H1 (cell line): ENCODE results near the gene RGL3. TPM values are rescaled to one million over a fixed set of nuclear protein-coding genes. Genes with fewer than 3 reads are reported as not detected.

Source experiments
- CTCF ChIA-PET: fragments of 300-600 bp; sonication (Branson Sonifier 250); formaldehyde crosslinking; loops from one replicate; lab custom pipeline; 2021; ENCODE audit not compliant: partially characterized antibody; lab: Charles Lee
- POLR2A ChIA-PET: fragments of 300-600 bp; sonication (Branson Sonifier 250); formaldehyde crosslinking; loops from one replicate; lab custom pipeline; 2021; ENCODE audit warnings: inconsistent platforms; ENCODE audit not compliant: partially characterized antibody; lab: Charles Lee
- DNase-seq, 2 experiments: peaks; one replicate each; pipeline versions ENCODE4 v3.0.0 to v3.0.0-alpha.2; 2010 to 2022; ENCODE audit warnings: low spot score in 2 of 2, low read depth in 1 of 2, mixed read lengths in 1 of 2
- FAIRE-seq: peaks from 2 replicates; lab custom pipeline; 2011; peaks lifted over from hg19 to GRCh38; lab: Jason Lieb, UNC
- H2AFZ ChIP-seq: 2 replicates; pipeline ENCODE4 v1.8.1; 2012; ENCODE audit warnings: low read length, inconsistent platforms
- H2AK5ac ChIP-seq: 2 replicates; pipeline ENCODE4 v1.6.1; 2013; ENCODE audit warnings: low read depth, low read length
- H2BK120ac ChIP-seq: replicated peaks from 2 replicates; pipeline ENCODE3; 2013; ENCODE audit warnings: low read depth, low read length, inconsistent platforms
- H2BK12ac ChIP-seq: 2 replicates; pipeline ENCODE4 v1.6.1; 2013; ENCODE audit warnings: low read depth, low read length
- H2BK15ac ChIP-seq: 2 replicates; pipeline ENCODE4 v1.6.1; 2013; ENCODE audit warnings: low read length
- H2BK20ac ChIP-seq: 2 replicates; pipeline ENCODE4 v1.6.1; 2013; ENCODE audit warnings: low read length
- H2BK5ac ChIP-seq: 2 replicates; pipeline ENCODE4 v1.6.1; 2013; ENCODE audit warnings: low read depth, low read length
- H3K14ac ChIP-seq: 2 replicates; pipeline ENCODE4 v1.6.1; 2013; ENCODE audit warnings: inconsistent platforms; ENCODE audit not compliant: insufficient read length
- H3K18ac ChIP-seq: 2 replicates; pipeline ENCODE4 v1.6.1; 2013; ENCODE audit warnings: low read length; ENCODE audit errors: extremely low read depth
- H3K23ac ChIP-seq: 2 replicates; pipeline ENCODE4 v1.6.1; 2013; ENCODE audit warnings: inconsistent platforms; ENCODE audit not compliant: insufficient read length
- H3K23me2 ChIP-seq: 2 replicates; pipeline ENCODE4 v1.6.1; 2013; ENCODE audit warnings: low read depth, low read length
- H3K27ac ChIP-seq: 2 replicates; pipeline ENCODE4 v1.6.1; 2011; ENCODE audit warnings: low read depth, low read length, inconsistent platforms
- H3K27me3 ChIP-seq, 4 experiments: replicated peaks in 1 of 4; 1 replicate in 1 of 4; 2 replicates in 3 of 4; pipeline versions ENCODE4 v1.6.1 to v1.8.1; 2011 to 2013; ENCODE audit warnings: low read length in 3 of 4, mild to moderate bottlenecking in 3 of 4, inconsistent platforms in 2 of 4, mixed read lengths in 2 of 4, moderate library complexity in 1 of 4; ENCODE audit not compliant: control insufficient read depth in 3 of 4, insufficient read depth in 3 of 4; ENCODE audit errors: extremely low read depth in 1 of 4
- H3K36me3 ChIP-seq, 4 experiments: 2 replicates each; pipeline versions ENCODE4 v1.6.1 to v1.8.1; 2011 to 2013; ENCODE audit warnings: mild to moderate bottlenecking in 4 of 4, low read length in 3 of 4, moderate library complexity in 2 of 4, control low read depth in 1 of 4, inconsistent platforms in 1 of 4; ENCODE audit not compliant: insufficient read depth in 4 of 4, control insufficient read depth in 2 of 4
- H3K4ac ChIP-seq: replicated peaks from 2 replicates; pipeline ENCODE3; 2013; ENCODE audit warnings: low read length, low read depth, mixed read lengths, inconsistent platforms; ENCODE audit not compliant: insufficient read length
- H3K4me1 ChIP-seq, 4 experiments: replicated peaks in 1 of 4; 1 replicate in 1 of 4; 2 replicates in 3 of 4; pipeline versions ENCODE4 v1.6.1 to v1.8.1; 2011 to 2013; ENCODE audit warnings: low read length in 3 of 4, inconsistent platforms in 2 of 4, mixed read lengths in 1 of 4; ENCODE audit not compliant: insufficient read depth in 4 of 4, control insufficient read depth in 3 of 4
- H3K4me2 ChIP-seq, 2 experiments: 2 replicates each; pipeline versions ENCODE4 v1.6.1 to v1.8.1; 2011 to 2013; ENCODE audit warnings: low read depth in 2 of 2, low read length in 2 of 2, control low read depth in 1 of 2, inconsistent platforms in 1 of 2, mild to moderate bottlenecking in 1 of 2; ENCODE audit not compliant: insufficient read depth in 1 of 2
- H3K4me3 ChIP-seq, 4 experiments: fragments of 200-600, 300-600 bp in 1 of 4; sonication (generic), shearing (Covaris generic), sonication (Bioruptor Twin) in 1 of 4; 2 replicates each; pipeline versions ENCODE4 v1.5.1 to v1.8.1; 2011 to 2016; ENCODE audit warnings: low read length in 4 of 4, low read depth in 3 of 4, control low read depth in 2 of 4, inconsistent platforms in 2 of 4, mild to moderate bottlenecking in 2 of 4, mixed read lengths in 1 of 4, moderate library complexity in 1 of 4; ENCODE audit not compliant: insufficient read depth in 2 of 4; ENCODE audit errors: extremely low read depth in 1 of 4
- H3K56ac ChIP-seq: replicated peaks from 2 replicates; pipeline ENCODE3; 2013; ENCODE audit warnings: low read depth, mild to moderate bottlenecking, mixed read lengths, low read length, inconsistent platforms; ENCODE audit not compliant: insufficient read length
- H3K79me1 ChIP-seq: 2 replicates; pipeline ENCODE4 v1.6.1; 2013; ENCODE audit warnings: low read depth, low read length, control low read depth
- H3K79me2 ChIP-seq, 2 experiments: 2 replicates each; pipeline versions ENCODE4 v1.6.1 to v1.8.1; 2012 to 2013; ENCODE audit warnings: low read length in 2 of 2, mild to moderate bottlenecking in 2 of 2, inconsistent platforms in 1 of 2; ENCODE audit not compliant: insufficient read depth in 2 of 2, control insufficient read depth in 1 of 2
- H3K9ac ChIP-seq, 4 experiments: replicated peaks in 1 of 4; 1 replicate in 1 of 4; 2 replicates in 3 of 4; pipeline versions ENCODE4 v1.6.1 to v1.8.1; 2011 to 2013; ENCODE audit warnings: low read depth in 3 of 4, low read length in 3 of 4, control low read depth in 2 of 4, mild to moderate bottlenecking in 2 of 4, moderate library complexity in 2 of 4, inconsistent platforms in 1 of 4; ENCODE audit errors: extremely low read depth in 1 of 4
- H3K9me3 ChIP-seq, 2 experiments: 2 replicates each; pipeline versions ENCODE4 v1.6.1 to v1.8.1; 2012 to 2013; ENCODE audit warnings: mild to moderate bottlenecking in 2 of 2, moderate library complexity in 2 of 2, control low read depth in 1 of 2, inconsistent platforms in 1 of 2, low read depth in 1 of 2, low read length in 1 of 2, mixed read lengths in 1 of 2; ENCODE audit not compliant: insufficient read depth in 2 of 2
- H4K20me1 ChIP-seq, 2 experiments: replicated peaks in 1 of 2; 2 replicates each; pipeline versions ENCODE3 to v1.8.1; 2011 to 2013; ENCODE audit warnings: inconsistent platforms in 2 of 2, low read length in 2 of 2, mild to moderate bottlenecking in 1 of 2; ENCODE audit not compliant: insufficient read depth in 2 of 2, control insufficient read depth in 1 of 2
- H4K5ac ChIP-seq: 2 replicates; pipeline ENCODE4 v1.6.1; 2013; ENCODE audit warnings: low read length, low read depth, mixed read lengths, inconsistent platforms; ENCODE audit not compliant: insufficient read length
- H4K8ac ChIP-seq: 2 replicates; pipeline ENCODE4 v1.8.0; 2013; ENCODE audit warnings: mild to moderate bottlenecking, moderate library complexity, low read length, inconsistent platforms; ENCODE audit not compliant: insufficient read depth; ENCODE audit errors: extremely low read depth
- H4K91ac ChIP-seq: replicated peaks from 2 replicates; pipeline ENCODE3; 2013; ENCODE audit warnings: low read length, mixed read lengths, inconsistent platforms; ENCODE audit not compliant: insufficient read length
- CREB1 ChIP-seq: IDR thresholded peaks from 2 replicates; pipeline ENCODE4 v1.6.1; 2012; ENCODE audit warnings: inconsistent platforms
- CTCF ChIP-seq, 3 experiments: IDR thresholded peaks; 1 replicate in 2 of 3; 2 replicates in 1 of 3; pipeline versions ENCODE4 v1.5.1 to v1.6.1; 2011; ENCODE audit warnings: low read length in 3 of 3, mild to moderate bottlenecking in 3 of 3, inconsistent platforms in 2 of 3, low read depth in 1 of 3, moderate library complexity in 1 of 3; ENCODE audit not compliant: insufficient read depth in 1 of 3; ENCODE audit errors: control extremely low read depth in 1 of 3
- EGR1 ChIP-seq: IDR thresholded peaks from 2 replicates; pipeline ENCODE4 v1.6.1; 2011; ENCODE audit warnings: low read depth, low read length, borderline replicate concordance
- POU5F1 ChIP-seq: IDR thresholded peaks from 2 replicates; pipeline ENCODE4 v1.6.1; 2011; ENCODE audit warnings: low read depth, mild to moderate bottlenecking, low read length, moderate library complexity
- SIRT6 ChIP-seq: IDR thresholded peaks from one replicate; pipeline ENCODE4 v1.7.1; 2012; ENCODE audit warnings: low read length, inconsistent platforms
- SRF ChIP-seq: IDR thresholded peaks from 2 replicates; pipeline ENCODE4 v1.6.1; 2011; ENCODE audit warnings: mild to moderate bottlenecking, low read depth, low read length, moderate library complexity
- YY1 ChIP-seq: IDR thresholded peaks from 2 replicates; pipeline ENCODE4 v1.6.1; 2011; ENCODE audit warnings: low read depth, mild to moderate bottlenecking, low read length
- WGBS, 2 experiments: shearing (Covaris generic) in 1 of 2; methylation state at CpG; one replicate each; pipeline versions ENCODE4 v1.1.6 to v1.1.7; 2013 to 2015; ENCODE audit warnings: low lambda C conversion rate in 2 of 2, mixed read lengths in 2 of 2, inconsistent platforms in 1 of 2, low coverage in 1 of 2, missing lambda C conversion rate in 1 of 2; ENCODE audit not compliant: insufficient replicate concordance in 2 of 2, insufficient coverage in 1 of 2, insufficient read length in 1 of 2; ENCODE audit errors: extremely low coverage in 1 of 2, missing lambda C conversion rate in 1 of 2; 5-methylcytosine and 5-hydroxymethylcytosine counted together
- polyA plus RNA-seq, 7 experiments: library from polyadenylated mRNA; depleted of rRNA in 3 of 7; stranded (reverse) in 5 of 7; unstranded in 2 of 7; fragments of >200 nt in 5 of 7; fragments of 200-250 nt in 2 of 7; gene quantifications; 1 replicate in 5 of 7; 2 replicates in 1 of 7; 4 replicates in 1 of 7; pipeline versions ENCODE4 v1.2.1 to v1.2.3, GENCODE V29; 2011 to 2013; ENCODE audit warnings: missing spikeins in 2 of 7, mixed read lengths in 2 of 7
- total RNA-seq: library from RNA; stranded (reverse); fragmentation: NEBNext Ultra II Directional; extraction: Animal tissue kit (Norgen Biotek cat#: 25700); gene quantifications from 2 replicates; pipeline ENCODE4 v1.2.1, GENCODE V29; 2021

The RGL3 gene
- total and polyA plus RNA-seq, 2 of the 8 experiments (the other 6 are each of a cell fraction or from before 2014, with no cell fraction given), result 36.9 to 40.9 TPM

- H3K27ac ChIP-seq, result no peak overlapping the region
- TF ChIP-seq POU5F1, result no peak
- TF ChIP-seq CREB1, result peak; percentile 63
- no peak for TF ChIP-seq YY1
- TF ChIP-seq SIRT6, result no peak
- no peak for TF ChIP-seq CTCF (IDR thresholded peaks at IDR 0.05; ENCODE audit: control extremely low read depth in 1 of 3, insufficient read depth in 1 of 3, low read depth in 1 of 3, low read length in 3 of 3)
- TF ChIP-seq EGR1, result 0 out of 2 replicates have a peak, but pooled peaks have one; percentile 40
- TF ChIP-seq SRF, result no peak
Measured at GRCh38 chr19:11422163-11423065, 3.3 kb upstream of the RGL3 start.

More at GRCh38 chr19:11422163-11423065, 3.3 kb upstream of the RGL3 start:
- FAIRE-seq, result peak; percentile 62
- Histone ChIP-seq H3K18ac (peak overlapping the region; percentile 60), H2BK120ac (no peak overlapping the region), H3K4me2 (peak overlapping the region; percentile 90 to 98), H4K20me1 (no peaks in the 10 kb centered on the region), H3K27me3 (peaks cover 2 to 28% (median 21%) of the 10 kb centered on the region in 4 experiments), H3K23ac (no peak overlapping the region), H3K4ac (no peak overlapping the region), H3K4me1 (peaks cover 0 to 14% (median 12%) of the 10 kb centered on the region in 4 experiments; a peak in 5 of 7 replicates), H2BK12ac (peak overlapping the region; percentile 84; the same call in 1 of the 2 replicates), H4K8ac (peak overlapping the region; percentile 75; the same call in 1 of the 2 replicates), H3K36me3 (no peaks in the 10 kb centered on the region), H2BK15ac (peak overlapping the region; percentile 46; the same call in 1 of the 2 replicates), H2BK20ac (peak overlapping the region; percentile 32; the same call in 1 of the 2 replicates), H2BK5ac (peak overlapping the region; percentile 83; the same call in 1 of the 2 replicates), H3K79me2 (no peaks in the 10 kb centered on the region), H3K56ac (no peak overlapping the region), H3K79me1 (peaks cover 3% of the 10 kb centered on the region; the same call in 1 of the 2 replicates), H3K14ac (no peak overlapping the region), H2AFZ (peak overlapping the region; percentile 82; the same call in 1 of the 2 replicates), H4K5ac (no peak overlapping the region), H3K9ac (peak overlapping the region in 3 of 4 experiments; percentile 0 to 20 (median 20); a peak in 4 of 7 replicates), H4K91ac (peak overlapping the region; percentile 70), H3K4me3 (peak overlapping the region; percentile 37 to 76 (median 53)), H3K9me3 (no peaks in the 10 kb centered on the region), H2AK5ac (0 out of 2 replicates have a peak overlapping the region, but pooled peaks have one; percentile 53), H3K23me2 (peaks cover 34% of the 10 kb centered on the region)
- ChIA-PET POLR2A (interaction anchor here (0.9 to 4.9 kb wide), 11 partner anchors 13 to 175 kb away, joined by 3 to 29 read pairs (median 11); partner anchors contain the start of genes ELAVL3, EPOR, ODAD3 and PRKCSH), CTCF (interaction anchor here (0.6 to 13.7 kb wide), 5 partner anchors 9 to 60 kb away, joined by 3 to 197 read pairs (median 6); partner anchors contain the start of genes EPOR, ODAD3, PRKCSH and SWSAP1)
- 13% methylated on average over 47 of the region's 56 CpGs; no CpG with 5 or more reads in 1 of the 2 experiments for WGBS, 2 experiments
- DNase-seq, result peak; percentile 88 to 99
